Colonic mucosa (tissue), 4 donors: ENCODE data around the gene MGA. TPM values are rescaled to one million over a fixed set of nuclear protein-coding genes. Genes with fewer than 3 reads are reported as not detected.

Experiments
- DNase-seq: peaks from one replicate; pipeline ENCODE4 v3.0.0-alpha.2; 2020
- H3K27ac ChIP-seq: fragments of 200-600 bp; one replicate; pipeline ENCODE4 v1.8.0; 2021
- H3K27me3 ChIP-seq: fragments of 200-600 bp; one replicate; pipeline ENCODE4 v1.8.0; 2021
- H3K36me3 ChIP-seq: fragments of 200-600 bp; one replicate; pipeline ENCODE4 v1.8.0; 2021
- H3K4me1 ChIP-seq: fragments of 200-600 bp; one replicate; pipeline ENCODE4 v1.8.0; 2021; ENCODE audit warnings: mild to moderate bottlenecking
- H3K4me3 ChIP-seq: fragments of 200-600 bp; one replicate; pipeline ENCODE4 v1.8.0; 2021
- H3K9ac ChIP-seq, 2 donors: one replicate each; pipeline ENCODE4 v1.7.0; 2013; ENCODE audit warnings: control low read depth in 2 of 2, low read depth in 2 of 2, low read length in 2 of 2
- H3K9me3 ChIP-seq: fragments of 200-600 bp; one replicate; pipeline ENCODE4 v1.8.0; 2021
- intact Hi-C: fragments of 100-400 bp; cut with DNase I; formaldehyde crosslinking; loops from one replicate; pipeline ENCODE4 v1.14.1; 2022
- total RNA-seq, 2 donors: library from RNA; stranded (reverse); fragmentation: NEBNext Ultra II Directional in 1 of 2; extraction: Animal tissue kit (Norgen Biotek cat#: 25700) in 1 of 2; gene quantifications; one replicate each; pipeline ENCODE4 v1.2.1, GENCODE V29; 2021
- TF ChIP-seq, protein P1 (sequence below): fragments of 200-600 bp; IDR thresholded peaks from one replicate; pipeline ENCODE4 v1.8.0; 2022; ENCODE audit warnings: antibody characterized with exemption, mild to moderate bottlenecking
- donor health status: healthy.
- donor health status: DM: no; HTN: no; CAD: no.
- donor health status: DM: no; HTN: no; CAD: no.

Gene MGA
- total RNA-seq, 2 donors from 2014 or later = 21.8 to 25.8 TPM

DNA sequence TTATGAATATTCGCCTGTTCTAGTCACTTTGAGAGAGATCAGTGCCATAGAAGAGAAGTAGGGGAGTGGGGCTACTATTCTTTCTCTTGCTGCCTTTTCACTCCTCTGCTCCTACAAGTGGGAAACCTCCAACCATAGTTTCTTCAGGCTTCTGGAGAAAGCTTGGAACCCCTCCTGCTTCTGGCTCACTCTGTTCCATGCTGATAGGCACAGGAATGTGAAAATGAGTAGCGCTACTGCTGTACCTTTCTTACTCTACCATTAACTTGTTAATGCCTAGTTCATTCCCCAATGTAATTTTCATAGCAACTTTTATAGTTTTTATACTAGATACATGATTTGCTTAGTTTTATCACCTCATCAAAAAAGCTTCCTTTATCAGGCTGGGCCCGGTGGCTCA, 141.0 kb downstream of the MGA start:
- Histone ChIP-seq H3K4me1 (no peaks in the 10 kb centered on the region), H3K4me3 (no peak overlapping the region), H3K9me3 (no peaks in the 10 kb centered on the region), H3K27me3 (no peaks in the 10 kb centered on the region), H3K9ac (no peak overlapping the region), H3K27ac (no peak overlapping the region), H3K36me3 (no peaks in the 10 kb centered on the region)
- DNase-seq = no peak
- TF ChIP-seq, protein P1, sequence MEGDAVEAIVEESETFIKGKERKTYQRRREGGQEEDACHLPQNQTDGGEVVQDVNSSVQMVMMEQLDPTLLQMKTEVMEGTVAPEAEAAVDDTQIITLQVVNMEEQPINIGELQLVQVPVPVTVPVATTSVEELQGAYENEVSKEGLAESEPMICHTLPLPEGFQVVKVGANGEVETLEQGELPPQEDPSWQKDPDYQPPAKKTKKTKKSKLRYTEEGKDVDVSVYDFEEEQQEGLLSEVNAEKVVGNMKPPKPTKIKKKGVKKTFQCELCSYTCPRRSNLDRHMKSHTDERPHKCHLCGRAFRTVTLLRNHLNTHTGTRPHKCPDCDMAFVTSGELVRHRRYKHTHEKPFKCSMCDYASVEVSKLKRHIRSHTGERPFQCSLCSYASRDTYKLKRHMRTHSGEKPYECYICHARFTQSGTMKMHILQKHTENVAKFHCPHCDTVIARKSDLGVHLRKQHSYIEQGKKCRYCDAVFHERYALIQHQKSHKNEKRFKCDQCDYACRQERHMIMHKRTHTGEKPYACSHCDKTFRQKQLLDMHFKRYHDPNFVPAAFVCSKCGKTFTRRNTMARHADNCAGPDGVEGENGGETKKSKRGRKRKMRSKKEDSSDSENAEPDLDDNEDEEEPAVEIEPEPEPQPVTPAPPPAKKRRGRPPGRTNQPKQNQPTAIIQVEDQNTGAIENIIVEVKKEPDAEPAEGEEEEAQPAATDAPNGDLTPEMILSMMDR = no peak
- intact Hi-C loops = no loop called here

DNA sequence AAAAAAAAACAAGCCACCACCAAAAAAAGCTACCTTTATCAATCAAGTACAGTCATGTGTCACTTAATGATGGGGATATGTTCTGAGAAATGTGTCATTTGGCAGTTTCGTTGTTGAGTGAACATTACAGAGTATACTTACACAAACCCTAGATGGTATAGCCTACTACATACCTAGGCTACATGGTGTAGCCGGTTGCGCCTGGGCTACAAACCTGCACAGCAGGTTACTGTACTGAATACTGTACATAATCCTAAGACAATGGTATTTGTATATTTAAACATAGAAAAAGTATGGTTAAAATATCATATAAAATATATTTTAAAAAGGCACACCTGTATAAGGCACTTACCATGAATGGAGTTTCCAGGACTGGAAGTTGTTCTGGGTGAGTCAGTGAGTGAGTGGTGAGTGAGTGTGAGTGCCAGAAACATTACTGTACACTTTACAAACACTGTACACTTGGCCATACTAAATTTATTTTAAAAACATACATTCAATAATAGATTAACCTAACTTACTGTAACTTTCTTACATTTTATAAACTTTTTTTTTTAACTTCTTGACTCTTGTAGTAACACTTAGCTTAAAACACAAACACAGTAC, 141.7 kb downstream of the MGA start:
- Histone ChIP-seq H3K9ac (no peak overlapping the region), H3K36me3 (no peaks in the 10 kb centered on the region), H3K27ac (no peak overlapping the region), H3K4me1 (no peaks in the 10 kb centered on the region), H3K9me3 (no peaks in the 10 kb centered on the region), H3K4me3 (no peak overlapping the region), H3K27me3 (no peaks in the 10 kb centered on the region)
- no peak for DNase-seq
- intact Hi-C loops = no loop called here
- TF ChIP-seq, protein P1 = no peak

DNA sequence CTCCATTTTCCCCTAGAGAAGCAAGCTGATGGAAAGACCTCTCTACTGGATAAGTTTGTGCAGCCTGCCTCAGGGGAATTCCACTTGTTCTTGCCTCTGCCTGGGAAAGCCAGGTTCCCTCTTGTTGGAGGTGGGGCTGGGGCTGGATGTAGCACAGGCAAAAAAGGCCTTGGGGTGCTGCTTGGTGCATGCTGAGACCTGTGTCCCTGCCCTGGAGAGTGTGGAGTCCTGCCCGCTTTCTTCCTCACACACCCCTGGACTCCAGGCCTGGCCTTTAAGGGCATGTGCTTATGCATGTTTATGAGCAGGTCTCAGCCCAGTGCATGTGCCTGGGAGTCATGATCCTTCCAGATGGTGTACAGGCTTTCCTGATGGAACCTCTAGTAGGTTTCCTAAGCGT, 144.2 kb downstream of the MGA start:
- H3K27me3 ChIP-seq = no peaks in the 10 kb centered on the region
- no peaks in the 10 kb centered on the region for H3K36me3 ChIP-seq
- no peak for DNase-seq
- no peaks in the 10 kb centered on the region for H3K9me3 ChIP-seq
- H3K9ac ChIP-seq = no peak overlapping the region
- intact Hi-C loops = no loop called here
- no peak overlapping the region for H3K4me3 ChIP-seq
- no peaks in the 10 kb centered on the region for H3K4me1 ChIP-seq
- H3K27ac ChIP-seq = no peak overlapping the region
- TF ChIP-seq, protein P1 = no peak

DNA sequence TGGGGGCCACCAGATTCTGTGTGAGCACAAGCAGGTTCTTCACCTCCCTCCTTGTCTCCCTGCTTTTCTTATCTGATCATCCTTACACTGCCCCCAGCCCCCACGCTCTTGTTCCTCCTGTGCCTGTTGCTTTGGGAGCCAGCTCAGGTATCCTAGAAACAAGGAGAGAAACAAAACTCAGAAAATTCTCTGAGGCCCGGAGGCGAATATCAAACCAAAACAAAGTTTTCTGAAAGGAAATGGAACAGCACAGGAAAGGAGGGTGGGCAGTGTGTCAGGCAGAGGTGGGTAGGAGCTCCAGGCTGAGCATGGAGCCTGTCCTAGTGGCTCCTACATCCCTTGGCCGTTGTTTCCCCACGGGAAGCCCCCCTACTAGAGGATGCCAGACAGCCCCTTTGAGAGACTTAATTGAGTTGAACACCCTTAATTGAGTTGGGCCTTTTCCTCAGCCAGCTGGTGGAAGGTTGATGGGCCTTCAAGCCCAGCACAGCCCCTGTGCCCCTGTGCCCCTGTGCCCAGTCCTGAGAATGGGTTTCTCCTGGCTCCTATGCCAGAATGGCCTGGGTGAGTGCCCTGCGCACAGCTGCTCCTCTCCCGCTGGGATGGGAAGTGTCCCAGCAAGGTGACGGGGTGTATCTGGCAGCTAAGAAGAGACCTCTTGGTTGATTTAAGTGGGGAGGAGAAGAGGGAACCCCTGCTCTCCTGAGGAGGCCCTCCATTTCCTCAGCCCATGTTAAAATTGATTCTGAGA, 144.9 kb downstream of the MGA start:
- H3K9me3 ChIP-seq = no peaks in the 10 kb centered on the region
- no peak overlapping the region for H3K27ac ChIP-seq
- H3K9ac ChIP-seq = no peak overlapping the region
- H3K4me3 ChIP-seq = no peak overlapping the region
- intact Hi-C loops = no loop called here
- H3K4me1 ChIP-seq = no peaks in the 10 kb centered on the region
- H3K27me3 ChIP-seq = no peaks in the 10 kb centered on the region
- TF ChIP-seq, protein P1 = no peak
- H3K36me3 ChIP-seq = no peaks in the 10 kb centered on the region
- DNase-seq = no peak

DNA sequence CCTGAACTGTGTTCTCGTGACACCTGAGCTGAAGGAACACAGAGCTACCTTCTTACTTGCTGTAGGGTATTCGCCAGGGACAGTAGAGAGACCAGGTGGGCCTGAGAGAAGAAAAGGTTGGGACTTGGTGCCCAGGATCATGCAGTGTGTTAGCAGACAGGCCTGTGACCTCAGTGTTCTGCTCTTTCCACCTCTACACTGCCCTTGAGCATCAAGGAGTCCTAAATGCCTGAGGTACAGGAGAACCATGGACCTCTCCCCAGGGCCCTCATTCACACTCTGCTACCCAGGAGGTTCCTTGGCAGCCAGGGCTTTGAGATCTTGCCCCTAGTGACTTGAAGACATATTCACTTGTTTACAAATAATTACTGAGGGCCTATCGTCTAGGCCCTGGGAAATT, 145.5 kb downstream of the MGA start:
- no peaks in the 10 kb centered on the region for H3K36me3 ChIP-seq
- H3K27ac ChIP-seq = no peak overlapping the region

More for the DNA sequence above, 145.5 kb downstream of the MGA start:
- no peaks in the 10 kb centered on the region for H3K27me3 ChIP-seq
- no peaks in the 10 kb centered on the region for H3K9me3 ChIP-seq
- DNase-seq = no peak
- H3K4me3 ChIP-seq = no peak overlapping the region
- TF ChIP-seq, protein P1 = no peak
- no peaks in the 10 kb centered on the region for H3K4me1 ChIP-seq
- intact Hi-C loops = no loop called here
- no peak overlapping the region for H3K9ac ChIP-seq
